GM12872 (cell line): ENCODE results near the gene ZBTB22.

Experiments used
- TF ChIP-seq, protein P1 (sequence below): IDR thresholded peaks from 3 replicates; pipeline ENCODE4 v1.5.1; 2011; ENCODE audit warnings: low read depth, mild to moderate bottlenecking, low read length, moderate library complexity; ENCODE audit not compliant: insufficient read depth

Gene ZBTB22

DNA sequence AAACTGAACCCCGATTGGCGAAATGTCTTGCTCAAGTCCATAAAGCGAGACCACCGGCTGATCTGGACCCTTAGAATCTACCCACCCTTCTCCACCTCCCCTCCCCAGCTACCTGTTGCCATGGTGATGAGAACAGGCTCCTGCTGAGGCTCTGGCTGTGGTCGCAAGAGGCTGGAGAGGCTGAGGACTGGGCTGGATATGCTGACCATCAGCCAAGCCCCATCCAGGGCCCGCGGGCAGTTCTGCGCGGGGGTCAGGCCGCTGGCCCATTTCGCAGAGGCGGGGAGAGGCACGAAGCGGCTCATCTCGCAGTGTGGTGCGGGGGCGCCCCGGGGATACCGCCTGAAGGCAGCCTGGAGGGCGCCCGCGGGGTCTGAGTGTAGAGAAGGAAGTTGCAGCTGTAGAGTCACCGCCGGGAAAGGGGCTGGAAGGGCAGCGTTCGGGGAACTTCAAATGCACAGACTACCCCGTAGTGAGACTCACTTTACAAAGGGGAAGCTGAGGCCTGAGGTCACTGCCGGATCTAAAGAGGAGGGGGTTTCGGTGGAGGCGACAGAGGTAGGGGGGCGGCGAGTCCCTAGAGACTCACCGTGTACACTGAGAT is 4.3 kb downstream of the ZBTB22 start:
- TF ChIP-seq, protein P1, sequence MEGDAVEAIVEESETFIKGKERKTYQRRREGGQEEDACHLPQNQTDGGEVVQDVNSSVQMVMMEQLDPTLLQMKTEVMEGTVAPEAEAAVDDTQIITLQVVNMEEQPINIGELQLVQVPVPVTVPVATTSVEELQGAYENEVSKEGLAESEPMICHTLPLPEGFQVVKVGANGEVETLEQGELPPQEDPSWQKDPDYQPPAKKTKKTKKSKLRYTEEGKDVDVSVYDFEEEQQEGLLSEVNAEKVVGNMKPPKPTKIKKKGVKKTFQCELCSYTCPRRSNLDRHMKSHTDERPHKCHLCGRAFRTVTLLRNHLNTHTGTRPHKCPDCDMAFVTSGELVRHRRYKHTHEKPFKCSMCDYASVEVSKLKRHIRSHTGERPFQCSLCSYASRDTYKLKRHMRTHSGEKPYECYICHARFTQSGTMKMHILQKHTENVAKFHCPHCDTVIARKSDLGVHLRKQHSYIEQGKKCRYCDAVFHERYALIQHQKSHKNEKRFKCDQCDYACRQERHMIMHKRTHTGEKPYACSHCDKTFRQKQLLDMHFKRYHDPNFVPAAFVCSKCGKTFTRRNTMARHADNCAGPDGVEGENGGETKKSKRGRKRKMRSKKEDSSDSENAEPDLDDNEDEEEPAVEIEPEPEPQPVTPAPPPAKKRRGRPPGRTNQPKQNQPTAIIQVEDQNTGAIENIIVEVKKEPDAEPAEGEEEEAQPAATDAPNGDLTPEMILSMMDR: no peak

DNA sequence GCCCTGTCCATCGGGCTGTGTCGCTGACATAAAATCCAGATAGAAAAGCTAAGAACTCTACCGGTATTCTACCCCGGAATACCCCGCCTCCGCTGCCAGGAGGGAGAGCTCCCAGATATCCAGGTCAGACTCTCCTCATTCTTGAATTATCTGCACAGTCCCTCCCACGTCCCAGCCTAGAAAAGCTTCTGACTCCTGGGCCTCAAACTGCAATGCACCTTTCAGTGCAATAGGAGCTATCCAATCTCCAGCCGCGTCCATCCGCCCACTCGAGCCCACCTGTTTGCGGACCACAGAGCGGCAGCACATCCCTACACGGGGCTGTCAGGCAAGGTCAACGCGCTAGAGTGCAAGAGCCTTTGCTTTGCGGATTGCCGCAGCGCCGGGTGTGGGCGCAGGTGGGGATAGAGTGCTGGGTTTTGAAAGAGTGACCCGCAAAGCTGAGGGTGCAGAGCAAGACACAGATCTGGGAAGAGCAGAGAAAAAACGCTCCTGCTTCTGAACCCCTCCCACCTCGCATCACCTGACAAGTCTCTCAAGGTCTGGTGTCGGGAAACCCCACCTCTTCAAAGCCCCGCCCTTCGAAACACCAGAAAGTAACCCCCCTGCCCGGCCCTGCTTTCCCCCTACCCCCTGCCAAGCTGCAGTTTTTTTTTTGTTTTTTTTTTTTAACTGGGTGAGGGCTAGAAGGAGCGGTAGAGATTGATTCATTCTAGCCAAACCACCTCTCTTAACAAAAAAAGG is 5.0 kb downstream of the ZBTB22 start:
- TF ChIP-seq, protein P1: 0 out of 3 replicates have a peak, but pooled peaks have one; percentile 12

DNA sequence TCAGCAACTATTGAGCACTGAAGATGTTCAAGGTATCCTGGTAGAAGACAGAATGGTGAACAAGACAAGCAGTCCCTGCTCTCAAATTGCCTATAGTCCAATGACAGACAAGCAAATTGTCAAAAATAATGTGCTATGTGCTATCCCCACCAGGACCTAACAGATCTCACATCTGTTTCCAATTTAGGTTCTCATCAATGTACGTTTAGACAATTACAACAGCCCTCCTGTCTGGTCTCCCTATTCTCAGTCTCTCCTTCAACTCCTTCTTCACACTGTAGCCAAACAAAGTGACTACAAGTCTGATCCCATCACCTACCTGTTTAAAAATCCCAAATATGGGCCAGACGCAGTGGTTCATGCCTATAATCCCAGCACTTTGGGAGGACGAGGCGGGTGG is 11.2 kb downstream of the ZBTB22 start:
- TF ChIP-seq, protein P1: no peak

DNA sequence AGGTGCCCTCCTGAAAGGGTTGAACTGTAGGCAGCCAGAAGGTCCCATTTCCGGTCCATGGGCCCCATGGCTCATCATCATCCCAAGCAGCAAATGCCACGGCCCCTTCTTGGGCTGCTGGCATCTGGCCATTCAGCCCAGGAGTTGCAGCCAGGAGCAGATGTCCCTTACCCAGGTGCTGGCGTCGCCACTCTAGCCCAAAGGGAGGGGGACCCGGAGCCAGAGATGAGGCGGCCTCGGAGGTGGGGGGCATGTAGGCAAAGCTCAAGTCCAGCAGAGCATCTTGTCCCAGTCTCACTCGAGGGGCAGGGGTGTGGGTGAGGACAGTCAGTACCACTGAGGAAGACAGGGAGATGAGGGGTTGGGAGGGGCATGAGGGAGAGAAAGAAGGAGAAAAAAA is 12.5 kb downstream of the ZBTB22 start:
- TF ChIP-seq, protein P1: no peak

DNA sequence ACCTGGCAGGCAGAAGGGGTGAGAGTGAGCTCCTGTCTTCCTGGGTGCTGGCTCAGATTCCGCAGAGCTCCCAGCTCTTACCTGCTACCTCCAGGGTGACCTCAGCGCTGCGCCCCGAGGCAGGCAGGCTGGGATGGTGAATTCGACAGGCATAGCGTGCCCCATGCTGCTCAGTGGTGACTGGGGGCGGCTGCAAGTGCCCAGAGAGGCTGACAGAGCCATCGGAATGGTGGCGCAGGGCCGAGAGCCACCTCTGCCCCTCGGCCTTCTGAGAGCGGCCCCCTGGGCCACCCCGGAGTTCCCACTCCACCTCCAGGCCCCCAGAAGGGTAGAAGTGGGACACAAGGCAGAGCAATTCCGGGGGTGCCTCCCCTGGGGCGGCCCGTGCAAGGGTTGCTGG is 13.3 kb downstream of the ZBTB22 start:
- TF ChIP-seq, protein P1: no peak

DNA sequence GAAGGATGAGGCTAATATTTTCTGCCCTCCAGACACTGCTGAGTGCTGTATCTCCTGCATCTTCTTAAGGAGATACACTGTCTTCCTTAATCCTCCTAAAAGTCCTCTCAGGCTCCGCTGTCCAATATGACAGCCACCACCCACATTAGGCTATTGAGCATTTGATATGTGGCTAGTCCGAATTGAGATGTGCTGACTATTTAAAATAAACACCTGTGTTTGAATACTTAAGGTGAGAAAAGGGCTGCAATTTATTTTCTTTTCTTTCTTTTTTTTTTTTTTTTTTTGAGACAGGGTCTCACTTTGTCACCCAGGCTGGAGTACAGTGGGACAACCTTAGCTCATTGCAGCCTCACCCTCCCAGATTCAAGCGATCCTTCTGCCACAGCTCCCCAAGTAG is 15.7 kb downstream of the ZBTB22 start:
- TF ChIP-seq, protein P1: no peak

DNA sequence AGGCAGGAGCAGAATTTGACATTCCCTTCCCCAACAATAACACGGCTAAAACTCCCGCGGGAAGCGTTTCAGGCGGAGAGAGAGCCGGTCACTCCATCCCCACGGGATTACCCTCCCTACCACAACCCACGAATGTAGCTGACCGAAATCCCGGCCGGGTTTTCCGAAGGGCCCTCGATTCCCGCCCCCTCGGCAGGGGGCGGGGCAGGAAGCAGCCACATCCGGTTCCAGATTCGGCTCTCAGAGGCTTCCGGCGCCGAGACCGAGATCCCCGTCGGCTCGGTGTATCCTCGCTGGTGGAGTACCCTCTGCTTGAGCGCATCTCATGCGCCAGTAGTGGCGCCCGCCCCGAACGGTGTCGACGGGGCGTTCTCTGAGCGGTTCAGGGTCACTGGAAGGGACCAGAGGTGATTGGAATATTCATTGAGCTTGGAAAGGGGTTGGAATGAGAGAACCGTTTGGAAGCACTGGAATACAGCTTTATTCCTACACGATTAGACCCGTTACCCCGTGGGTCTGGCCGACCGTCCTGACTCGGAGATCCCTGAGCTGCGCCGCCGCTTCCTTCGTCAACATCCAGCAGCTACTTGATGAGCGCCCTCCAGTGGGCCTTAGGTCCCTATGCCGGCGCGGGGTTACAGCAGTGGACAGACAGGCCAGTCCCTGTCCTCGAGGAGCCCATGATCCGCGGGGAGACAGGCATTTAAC is 18.2 kb downstream of the ZBTB22 start:
- TF ChIP-seq, protein P1: peak; percentile 70
